Occipital lobe (tissue), 2 donors: ENCODE measurements around the gene RPTOR. TPM values are rescaled to one million over a fixed set of nuclear protein-coding genes. Genes with fewer than 3 reads are reported as not detected.
"Not testable (repeated sequence)": the region's sequence is repeated elsewhere in the genome, so short reads cannot be mapped to it uniquely, and the experiment has no call there.

Source experiments
- DNase-seq: peaks from one replicate; lab custom pipeline; 2025; lab: John Stamatoyannopoulos, UW
- total RNA-seq: library from RNA; depleted of rRNA; stranded (reverse); fragments of >200 nt; gene quantifications from one replicate; pipeline ENCODE4 v1.2.3, GENCODE V29; 2014

The RPTOR gene
- total RNA-seq, 1 donor from 2014 or later, result 14.2 TPM

GRCh38 chr17:80761110-80761871 lies 216.7 kb downstream of the RPTOR start:
- DNase-seq, result no peak

GRCh38 chr17:80762076-80762475 lies 217.4 kb downstream of the RPTOR start:
- no peak for DNase-seq

GRCh38 chr17:80763293-80763867 lies 218.7 kb downstream of the RPTOR start:
- DNase-seq, result no peak

GRCh38 chr17:80764627-80765145 lies 220.0 kb downstream of the RPTOR start:
- not testable (repeated sequence) for DNase-seq

GRCh38 chr17:80765241-80765961 lies 220.8 kb downstream of the RPTOR start:
- DNase-seq, result no peak

GRCh38 chr17:80766290-80766855 lies 221.7 kb downstream of the RPTOR start:
- DNase-seq, result no peak

GRCh38 chr17:80768389-80768788 lies 223.8 kb downstream of the RPTOR start:
- no peak for DNase-seq

GRCh38 chr17:80768936-80769335 lies 224.3 kb downstream of the RPTOR start:
- DNase-seq, result no peak

GRCh38 chr17:80769516-80769915 lies 224.9 kb downstream of the RPTOR start:
- DNase-seq, result no peak

- no peak for DNase-seq
Measured at GRCh38 chr17:80769936-80770625, 225.4 kb downstream of the RPTOR start.

- no peak for DNase-seq
Measured at GRCh38 chr17:80770881-80771611, 226.4 kb downstream of the RPTOR start.

- DNase-seq, result no peak
Measured at GRCh38 chr17:80771612-80772005, 227.0 kb downstream of the RPTOR start.

GRCh38 chr17:80772906-80773242 lies 228.2 kb downstream of the RPTOR start:
- no peak for DNase-seq

- peak; percentile 80 for DNase-seq
Measured at GRCh38 chr17:80773243-80773991, 228.8 kb downstream of the RPTOR start.

- no peak for DNase-seq
Measured at GRCh38 chr17:80774146-80774545, 229.5 kb downstream of the RPTOR start.

GRCh38 chr17:80774643-80775281 lies 230.1 kb downstream of the RPTOR start:
- DNase-seq, result no peak

GRCh38 chr17:80775863-80776262 lies 231.2 kb downstream of the RPTOR start:
- DNase-seq, result no peak

GRCh38 chr17:80777274-80777673 lies 232.6 kb downstream of the RPTOR start:
- DNase-seq, result no peak

- DNase-seq, result no peak
Measured at GRCh38 chr17:80778716-80779115, 234.1 kb downstream of the RPTOR start.

GRCh38 chr17:80779336-80779735 lies 234.7 kb downstream of the RPTOR start:
- DNase-seq, result no peak
